HEK293 (cell line): ENCODE data around the gene NPAT.
A peak's percentile ranks its signal among the peaks of the same experiment; 100 is the strongest.

ENCODE experiments used
- CTCF ChIP-seq: fragments of 450-650 bp; formaldehyde crosslinking; IDR thresholded peaks from 2 replicates; pipeline ENCODE4 v1.5.1; 2016; ENCODE audit warnings: missing biosample characterization, missing genetic modification characterization
- GLI4 ChIP-seq: fragments of 450-650 bp; formaldehyde crosslinking; IDR thresholded peaks from 2 replicates; pipeline ENCODE4 v1.5.1; 2016; ENCODE audit warnings: missing biosample characterization, missing genetic modification characterization
- KLF1 ChIP-seq: fragments of 450-650 bp; formaldehyde crosslinking; IDR thresholded peaks from 2 replicates; pipeline ENCODE4 v1.5.1; 2016; ENCODE audit warnings: missing biosample characterization, missing genetic modification characterization
- MYNN ChIP-seq: fragments of 450-650 bp; formaldehyde crosslinking; IDR thresholded peaks from 2 replicates; pipeline ENCODE4 v1.5.1; 2016; ENCODE audit warnings: missing biosample characterization, missing genetic modification characterization, borderline replicate concordance
- OSR2 ChIP-seq: fragments of 450-650 bp; formaldehyde crosslinking; IDR thresholded peaks from 2 replicates; pipeline ENCODE4 v1.5.1; 2016; ENCODE audit warnings: missing biosample characterization, missing genetic modification characterization
- OVOL3 ChIP-seq: fragments of 450-650 bp; formaldehyde crosslinking; IDR thresholded peaks from 2 replicates; pipeline ENCODE4 v1.5.1; 2016; ENCODE audit warnings: missing biosample characterization, missing genetic modification characterization
- RBAK ChIP-seq: fragments of 450-650 bp; formaldehyde crosslinking; IDR thresholded peaks from 2 replicates; pipeline ENCODE4 v1.5.1; 2016; ENCODE audit warnings: missing biosample characterization, missing genetic modification characterization
- WT1 ChIP-seq: fragments of 450-650 bp; formaldehyde crosslinking; IDR thresholded peaks from 2 replicates; pipeline ENCODE4 v1.5.1; 2016; ENCODE audit warnings: missing biosample characterization, missing genetic modification characterization
- ZBTB10 ChIP-seq: fragments of 450-650 bp; formaldehyde crosslinking; IDR thresholded peaks from 2 replicates; pipeline ENCODE4 v1.5.1; 2016; ENCODE audit warnings: missing biosample characterization, missing genetic modification characterization
- ZBTB26 ChIP-seq: fragments of 450-650 bp; formaldehyde crosslinking; optimal IDR thresholded peaks from 2 replicates; pipeline ENCODE3; 2016; ENCODE audit warnings: missing biosample characterization, mild to moderate bottlenecking, missing genetic modification characterization
- ZBTB49 ChIP-seq: fragments of 450-650 bp; formaldehyde crosslinking; IDR thresholded peaks from 2 replicates; pipeline ENCODE4 v1.5.1; 2016; ENCODE audit warnings: missing biosample characterization, missing genetic modification characterization, low read depth
- ZEB2 ChIP-seq: fragments of 450-650 bp; formaldehyde crosslinking; IDR thresholded peaks from 2 replicates; pipeline ENCODE4 v1.5.1; 2016; ENCODE audit warnings: missing biosample characterization, missing genetic modification characterization
- ZFHX2 ChIP-seq: fragments of 450-650 bp; formaldehyde crosslinking; conservative IDR thresholded peaks from 2 replicates; pipeline ENCODE4 v1.5.1; 2016; ENCODE audit warnings: missing biosample characterization, missing genetic modification characterization
- ZFP37 ChIP-seq: fragments of 450-650 bp; formaldehyde crosslinking; IDR thresholded peaks from 2 replicates; pipeline ENCODE4 v1.5.1; 2016; ENCODE audit warnings: missing biosample characterization, missing genetic modification characterization
- ZFP69B ChIP-seq: fragments of 450-650 bp; formaldehyde crosslinking; IDR thresholded peaks from 2 replicates; pipeline ENCODE4 v1.5.1; 2016; ENCODE audit warnings: missing biosample characterization, missing genetic modification characterization
- ZNF169 ChIP-seq: fragments of 450-650 bp; formaldehyde crosslinking; IDR thresholded peaks from 2 replicates; pipeline ENCODE4 v1.5.1; 2016; ENCODE audit warnings: missing biosample characterization, missing genetic modification characterization
- ZNF2 ChIP-seq: fragments of 450-650 bp; formaldehyde crosslinking; IDR thresholded peaks from 2 replicates; pipeline ENCODE4 v1.5.1; 2016; ENCODE audit warnings: missing biosample characterization, missing genetic modification characterization
- ZNF266 ChIP-seq: fragments of 450-650 bp; formaldehyde crosslinking; IDR thresholded peaks from 2 replicates; pipeline ENCODE4 v1.5.1; 2016; ENCODE audit warnings: missing biosample characterization, missing genetic modification characterization, low read depth
- ZNF324 ChIP-seq: fragments of 450-650 bp; formaldehyde crosslinking; IDR thresholded peaks from 2 replicates; pipeline ENCODE4 v1.5.1; 2016; ENCODE audit warnings: missing biosample characterization, missing genetic modification characterization
- ZNF404 ChIP-seq: fragments of 450-650 bp; formaldehyde crosslinking; IDR thresholded peaks from 2 replicates; pipeline ENCODE4 v1.5.1; 2017; ENCODE audit warnings: missing biosample characterization, missing genetic modification characterization
- ZNF510 ChIP-seq: fragments of 450-650 bp; formaldehyde crosslinking; IDR thresholded peaks from 2 replicates; pipeline ENCODE4 v1.5.1; 2018; ENCODE audit warnings: mild to moderate bottlenecking, missing genetic modification characterization, missing biosample characterization; ENCODE audit not compliant: insufficient replicate concordance
- ZNF600 ChIP-seq: fragments of 450-650 bp; formaldehyde crosslinking; IDR thresholded peaks from 2 replicates; pipeline ENCODE4 v1.5.1; 2016; ENCODE audit warnings: missing biosample characterization, missing genetic modification characterization
- ZNF654 ChIP-seq: fragments of 450-650 bp; formaldehyde crosslinking; IDR thresholded peaks from 2 replicates; pipeline ENCODE4 v1.5.1; 2016; ENCODE audit warnings: low read depth, missing biosample characterization, missing genetic modification characterization
- ZNF660 ChIP-seq: fragments of 450-650 bp; IDR thresholded peaks from 2 replicates; pipeline ENCODE4 v1.5.1; 2018; ENCODE audit warnings: missing biosample characterization, mild to moderate bottlenecking, missing genetic modification characterization
- ZNF692 ChIP-seq: fragments of 450-650 bp; formaldehyde crosslinking; IDR thresholded peaks from 2 replicates; pipeline ENCODE4 v1.5.1; 2016; ENCODE audit warnings: missing biosample characterization, missing genetic modification characterization
- ZNF701 ChIP-seq: fragments of 450-650 bp; formaldehyde crosslinking; IDR thresholded peaks from 2 replicates; pipeline ENCODE4 v1.5.1; 2016; ENCODE audit warnings: missing biosample characterization, missing genetic modification characterization
- ZNF837 ChIP-seq: fragments of 450-650 bp; formaldehyde crosslinking; IDR thresholded peaks from 2 replicates; pipeline ENCODE4 v1.5.1; 2016; ENCODE audit warnings: missing biosample characterization, missing genetic modification characterization
- ZSCAN18 ChIP-seq: fragments of 450-650 bp; formaldehyde crosslinking; IDR thresholded peaks from 2 replicates; pipeline ENCODE4 v1.5.1; 2016; ENCODE audit warnings: missing biosample characterization, missing genetic modification characterization
- ZSCAN23 ChIP-seq: fragments of 450-650 bp; formaldehyde crosslinking; IDR thresholded peaks from 2 replicates; pipeline ENCODE4 v1.5.1; 2016; ENCODE audit warnings: missing biosample characterization, missing genetic modification characterization

NPAT gene

GRCh38 chr11:108222574-108223347, at the start of gene NPAT, which contains the start of gene ATM (continued):
- TF ChIP-seq ZSCAN18 (tag by site-specific recombination) (no peak), ZBTB10 (tag by site-specific recombination) (peak; percentile 49), GLI4 (tag by site-specific recombination) (0 out of 2 replicates have a peak, but pooled peaks have one; percentile 30), ZNF600 (tag by site-specific recombination) (peak; percentile 92), ZEB2 (tag by site-specific recombination) (peak; percentile 93), ZNF660 (tag by site-specific recombination) (peak; percentile 43; the same call in 1 of the 2 replicates), ZNF701 (no peak), ZNF510 (tag by site-specific recombination) (no peak), ZNF837 (tag by site-specific recombination) (no peak), OSR2 (peak; percentile 65; the same call in 1 of the 2 replicates), WT1 (peak; percentile 56; the same call in 1 of the 2 replicates), ZFP37 (0 out of 2 replicates have a peak, but pooled peaks have one; percentile 42), ZNF266 (no peak), ZNF404 (tag by site-specific recombination) (no peak), ZNF654 (peak; percentile 39; the same call in 1 of the 2 replicates), ZNF692 (tag by site-specific recombination) (peak; percentile 18; the same call in 1 of the 2 replicates), ZSCAN23 (tag by site-specific recombination) (0 out of 2 replicates have a peak, but pooled peaks have one; percentile 59), ZFHX2 (peak; percentile 28; the same call in 1 of the 2 replicates), MYNN (tag by site-specific recombination) (no peak), ZBTB26 (tag by site-specific recombination) (peak; percentile 45), ZNF324 (tag by site-specific recombination) (peak; percentile 81; the same call in 1 of the 2 replicates), ZNF169 (tag by site-specific recombination) (no peak), ZBTB49 (tag by site-specific recombination) (no peak), RBAK (tag by site-specific recombination) (no peak), OVOL3 (tag by site-specific recombination) (peak; percentile 71; the same call in 1 of the 2 replicates), CTCF (peak; percentile 95), ZFP69B (0 out of 2 replicates have a peak, but pooled peaks have one; percentile 23), ZNF2 (peak; percentile 80), KLF1 (tag by site-specific recombination) (0 out of 2 replicates have a peak, but pooled peaks have one; percentile 8)
